GM21390 (cell line): ENCODE results near the gene HDHD3.
"Not testable (repeated sequence)": the region's sequence is repeated elsewhere in the genome, so short reads cannot be mapped to it uniquely, and the experiment has no call there.

Experiments
- ATAC-seq: cut with Tn5 transposase; IDR thresholded peaks from one replicate; pipeline ENCODE4 v1.9.1; 2021; ENCODE audit not compliant: unreplicated experiment

The HDHD3 gene, protein sequence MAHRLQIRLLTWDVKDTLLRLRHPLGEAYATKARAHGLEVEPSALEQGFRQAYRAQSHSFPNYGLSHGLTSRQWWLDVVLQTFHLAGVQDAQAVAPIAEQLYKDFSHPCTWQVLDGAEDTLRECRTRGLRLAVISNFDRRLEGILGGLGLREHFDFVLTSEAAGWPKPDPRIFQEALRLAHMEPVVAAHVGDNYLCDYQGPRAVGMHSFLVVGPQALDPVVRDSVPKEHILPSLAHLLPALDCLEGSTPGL

GRCh38 chr9:113376634-113377567, at the start of gene HDHD3:
HDHD3 (minus strand) TSS chr9:113376986; CDS start chr9:113374354, 2,632 bp downstream.
- peak; percentile 87 for ATAC-seq

DNA sequence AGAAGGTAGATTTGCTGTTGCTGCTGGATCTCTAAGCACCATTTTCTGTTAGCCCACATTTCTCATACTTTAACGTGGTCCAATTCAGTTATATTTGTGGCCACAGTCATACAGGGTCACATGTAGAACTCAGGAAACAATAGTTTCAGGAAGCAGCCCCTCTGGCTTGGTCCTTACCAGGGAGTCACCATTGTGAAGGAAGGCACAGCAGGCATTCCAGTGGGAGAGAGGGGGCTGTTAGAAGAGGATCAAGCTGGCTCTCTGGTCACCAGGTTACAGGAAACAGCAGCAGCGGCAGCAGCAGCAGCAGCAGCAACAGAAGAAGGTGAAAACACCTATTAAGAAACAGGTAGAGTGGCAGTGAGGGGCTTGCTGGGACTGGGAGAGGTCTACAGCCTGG, 48.3 kb upstream of the HDHD3 start:
- ATAC-seq = no peak

- no peak for ATAC-seq
Measured at GRCh38 chr9:113421726-113422125, 44.9 kb upstream of the HDHD3 start.

DNA sequence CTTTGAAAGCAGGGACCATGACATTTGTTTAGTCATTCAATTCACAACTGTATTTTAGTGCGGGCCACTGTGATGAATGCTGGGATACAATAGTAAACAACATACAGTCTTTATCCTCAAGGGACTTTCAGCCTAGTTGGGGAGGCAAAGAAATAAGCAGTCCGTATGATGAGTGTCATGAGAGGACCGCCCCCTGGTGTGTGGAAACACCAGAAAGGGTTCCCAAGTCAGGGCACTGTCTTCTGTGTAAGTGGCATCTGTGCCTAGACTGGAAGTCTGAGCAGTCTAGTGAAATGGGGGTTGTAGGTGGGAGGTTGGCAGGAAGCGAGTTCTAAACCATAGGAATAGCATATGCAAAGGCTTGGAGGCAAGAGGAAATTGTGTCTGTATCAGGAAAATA, 40.6 kb upstream of the HDHD3 start:
- ATAC-seq = no peak

GRCh38 chr9:113416149-113416721, 39.4 kb upstream of the HDHD3 start:
- ATAC-seq = peak; percentile 97

- peak; percentile 91 for ATAC-seq
Measured at GRCh38 chr9:113410207-113410864, 33.5 kb upstream of the HDHD3 start, which contains the start of the genes C9orf43 and POLE3. C9orf43 (plus strand) TSS chr9:113410747; CDS start chr9:113413494, 2,747 bp downstream. POLE3 (minus strand) TSS chr9:113410675; CDS start chr9:113410293, 382 bp downstream.

DNA sequence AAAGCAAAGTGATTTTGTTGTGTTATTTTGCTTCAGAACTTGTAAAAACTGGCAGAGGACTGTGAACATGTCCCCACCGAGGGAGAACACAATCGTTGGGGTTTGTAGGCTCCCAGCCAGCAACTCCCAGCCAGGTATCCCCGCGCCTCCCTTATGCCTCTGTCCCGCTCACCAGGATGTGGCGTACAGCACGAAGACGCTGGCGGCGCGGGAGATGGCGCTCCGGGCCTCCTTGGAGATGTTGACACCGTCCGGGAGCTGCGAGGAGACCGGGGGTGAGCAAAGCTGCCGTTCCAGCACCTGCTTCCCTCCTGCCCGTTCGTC, 33.1 kb upstream of the HDHD3 start:
- no peak for ATAC-seq

DNA sequence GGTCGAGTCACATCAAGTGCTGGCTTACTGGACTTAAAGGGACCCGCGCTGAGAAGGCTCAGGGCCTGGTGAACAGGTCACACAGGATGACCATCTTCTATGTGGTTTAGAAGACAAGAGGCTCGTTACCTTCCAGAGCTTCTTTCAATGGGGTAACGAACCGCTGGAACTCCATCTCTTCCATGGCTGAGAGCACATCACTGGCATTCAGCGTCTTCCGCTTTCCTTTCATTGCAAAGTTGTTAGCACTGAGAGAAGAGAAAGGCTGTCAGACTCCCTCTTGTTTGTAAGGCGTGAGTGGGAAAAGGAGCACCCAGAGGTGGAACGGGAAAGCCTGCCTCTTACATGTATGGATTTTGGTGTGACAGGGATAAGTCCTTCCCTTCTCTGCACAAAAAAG, 32.7 kb upstream of the HDHD3 start:
- ATAC-seq = no peak

DNA sequence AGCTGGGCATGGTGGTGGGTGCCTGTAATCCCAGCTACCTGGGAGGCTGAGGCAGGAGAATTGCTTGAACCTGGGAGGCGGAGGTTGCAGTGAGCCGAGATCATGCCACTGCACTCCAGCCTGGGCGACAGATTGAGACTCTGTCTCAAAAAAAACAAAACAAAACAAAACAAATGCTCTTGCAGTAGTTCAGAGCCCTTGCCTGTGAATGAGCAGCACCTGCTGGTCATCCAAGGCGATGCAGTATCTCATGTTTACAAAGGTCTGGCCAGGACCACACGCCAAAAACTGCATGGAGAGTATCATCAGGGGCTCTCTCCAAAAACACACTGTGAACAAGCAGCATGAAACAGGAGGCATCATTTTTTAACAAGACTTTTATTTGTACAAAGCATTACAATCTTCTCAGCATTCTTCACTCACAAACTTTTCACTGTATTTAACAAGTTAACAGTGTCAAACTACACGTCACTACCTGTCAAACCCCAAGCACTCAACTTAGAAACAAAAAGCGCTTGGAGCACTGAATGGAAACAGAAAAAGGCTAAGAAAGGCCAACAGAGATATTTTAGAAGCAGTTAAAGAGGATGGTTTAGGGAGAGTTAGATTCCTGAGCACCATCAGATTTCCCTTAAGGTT, 30.2 kb upstream of the HDHD3 start:
- ATAC-seq = not testable (repeated sequence)

GRCh38 chr9:113406353-113406752, 29.6 kb upstream of the HDHD3 start:
- not testable (repeated sequence) for ATAC-seq

DNA sequence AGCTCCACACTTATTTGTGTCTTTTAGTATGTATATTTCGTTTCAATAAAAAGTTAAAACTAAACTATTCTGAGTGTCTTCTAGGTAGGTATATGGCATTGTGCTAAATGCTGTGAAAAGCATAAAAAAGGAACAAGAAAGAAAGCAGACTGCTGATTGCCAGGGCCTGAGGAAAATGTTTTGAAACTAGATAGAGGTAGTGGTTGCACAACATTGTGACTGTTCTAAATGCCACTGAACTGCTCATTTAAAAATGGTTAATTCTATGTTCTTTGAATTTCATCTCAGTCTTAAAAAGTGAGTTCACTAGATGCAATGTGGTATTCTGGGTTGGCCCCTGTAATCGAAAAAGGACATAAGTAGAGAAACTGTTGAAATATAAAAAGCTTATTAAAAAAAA, 26.9 kb upstream of the HDHD3 start:
- no peak for ATAC-seq

- peak; percentile 99 for ATAC-seq
Measured at GRCh38 chr9:113401027-113401792, 24.4 kb upstream of the HDHD3 start, which contains the start of gene ALAD. ALAD (minus strand) TSS chr9:113401284; CDS start chr9:113393559, 7,725 bp downstream.

DNA sequence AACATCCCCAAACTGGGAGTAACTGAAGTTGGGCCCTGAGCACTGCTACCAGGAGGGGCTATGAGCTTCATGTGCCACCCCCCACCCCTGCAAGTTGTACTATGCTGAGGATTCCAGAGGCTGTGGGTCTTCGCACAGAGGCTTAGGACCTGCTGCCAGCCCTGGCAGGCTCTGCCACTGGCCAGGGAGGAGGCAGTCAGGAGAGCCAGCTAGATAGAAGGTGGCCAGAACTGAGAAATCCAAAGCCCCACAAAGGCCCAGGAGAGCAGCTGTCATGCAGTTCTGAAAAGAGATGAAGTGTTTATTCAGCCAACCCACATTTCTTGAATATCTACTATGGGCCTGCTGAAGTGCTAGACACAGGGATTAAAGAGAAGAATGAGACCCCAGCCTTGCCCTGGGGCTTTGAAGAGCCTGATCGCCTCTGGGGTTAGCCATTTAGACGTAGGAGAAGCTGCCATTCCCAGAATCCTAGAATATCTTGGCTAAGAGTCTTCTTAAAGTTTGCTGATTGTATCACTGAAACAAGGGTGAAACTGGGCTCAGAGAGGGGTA, 22.9 kb upstream of the HDHD3 start:
- no peak for ATAC-seq

DNA sequence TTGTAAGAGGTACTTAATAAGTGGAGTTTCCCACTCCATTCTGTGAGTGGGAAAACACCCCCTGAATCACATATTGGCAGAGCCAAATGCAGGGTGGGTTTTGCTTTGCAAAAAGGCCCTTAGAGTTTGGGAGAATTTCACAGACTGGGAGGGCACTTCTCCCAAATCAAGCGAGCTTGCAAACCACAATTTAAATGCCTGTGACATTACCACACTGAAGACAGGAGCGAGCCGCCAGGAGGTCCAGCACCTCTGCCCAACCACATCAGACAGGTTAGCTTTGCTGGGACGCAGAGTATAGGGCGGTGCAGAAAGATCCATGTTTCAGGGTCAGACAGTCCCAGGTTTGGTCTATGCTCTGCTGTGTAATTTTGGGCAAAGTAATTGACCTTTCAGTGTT, 22.0 kb upstream of the HDHD3 start:
- no peak for ATAC-seq

DNA sequence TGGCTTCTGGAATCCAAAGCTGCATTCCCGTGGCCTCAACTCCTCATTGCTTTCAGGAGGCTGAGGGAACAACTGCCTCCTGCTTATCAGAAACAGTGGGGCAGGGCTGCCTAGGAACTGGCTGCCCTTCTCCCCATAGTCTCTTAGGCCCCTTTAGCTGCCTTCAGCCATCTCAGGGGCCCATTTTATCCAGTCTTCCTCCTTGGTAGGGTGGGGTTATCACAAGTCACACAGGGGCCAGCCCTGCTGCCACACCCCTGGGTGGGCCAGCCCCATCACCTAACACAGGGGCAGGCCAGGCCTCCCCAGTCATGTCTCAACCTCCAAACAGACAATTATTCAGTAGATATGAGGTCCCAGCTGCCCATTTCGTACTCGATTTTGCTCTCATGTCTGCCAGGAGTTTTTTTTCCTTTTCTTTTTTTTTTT, 20.4 kb upstream of the HDHD3 start:
- ATAC-seq = no peak

DNA sequence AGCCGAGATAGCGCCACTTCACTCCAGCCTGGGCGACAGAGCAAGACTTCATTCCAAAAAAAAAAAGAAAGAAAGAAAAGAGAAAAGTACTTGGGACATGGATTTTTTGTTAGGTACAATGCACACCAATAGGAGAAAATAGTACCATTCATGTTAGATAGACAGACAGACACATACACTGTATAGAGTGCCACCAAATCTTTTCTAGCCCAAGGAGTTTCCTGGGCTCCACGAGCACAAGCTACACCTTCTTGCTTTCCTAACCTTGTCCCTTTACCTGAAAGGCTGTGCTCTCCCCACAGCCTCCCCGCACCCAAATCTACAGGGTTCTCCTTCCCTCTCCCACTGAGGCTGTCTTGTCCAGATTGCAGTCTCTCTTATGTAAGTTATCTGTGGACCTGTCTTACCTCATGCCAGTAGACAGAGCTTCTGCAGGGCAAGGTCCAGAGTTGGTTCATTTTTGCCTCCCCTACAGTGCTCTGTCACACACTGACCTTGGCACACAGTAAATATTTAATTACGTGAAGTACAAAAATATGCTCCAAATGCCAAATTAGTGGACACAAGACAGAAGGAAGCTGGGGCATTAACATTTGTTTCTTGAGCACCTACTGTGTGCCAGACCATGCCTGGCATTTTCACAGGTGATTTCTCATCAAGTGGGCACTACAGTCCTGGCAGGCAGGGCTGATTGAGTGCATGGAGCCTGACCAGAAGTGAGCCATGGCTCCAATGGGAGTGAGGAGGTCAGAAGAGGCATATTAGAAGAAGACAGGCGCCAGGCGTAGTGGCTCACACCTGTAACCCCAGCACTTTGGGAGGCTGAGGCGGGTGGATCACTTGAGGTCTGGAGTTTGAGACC, 18.4 kb upstream of the HDHD3 start:
- no peak for ATAC-seq

DNA sequence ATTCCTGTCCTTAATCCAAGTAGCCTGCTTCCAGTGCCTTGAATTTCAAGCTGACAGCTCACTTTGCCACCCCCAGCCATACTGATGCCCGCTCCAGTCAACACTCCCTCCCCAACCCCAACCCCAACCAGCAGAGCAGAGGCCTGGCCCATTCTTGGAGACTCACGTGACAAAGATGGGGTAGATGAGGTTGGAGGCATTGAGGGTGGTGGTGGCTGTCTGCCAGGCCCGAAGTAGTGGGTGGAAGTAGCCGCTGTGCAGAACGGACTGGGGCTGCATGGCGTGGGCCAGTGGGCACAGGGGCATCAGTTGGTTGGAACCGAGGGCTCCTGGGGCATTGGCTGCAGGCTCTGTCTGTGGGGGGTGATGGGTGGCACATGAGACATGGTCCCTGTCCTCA, 16.5 kb upstream of the HDHD3 start:
- no peak for ATAC-seq

DNA sequence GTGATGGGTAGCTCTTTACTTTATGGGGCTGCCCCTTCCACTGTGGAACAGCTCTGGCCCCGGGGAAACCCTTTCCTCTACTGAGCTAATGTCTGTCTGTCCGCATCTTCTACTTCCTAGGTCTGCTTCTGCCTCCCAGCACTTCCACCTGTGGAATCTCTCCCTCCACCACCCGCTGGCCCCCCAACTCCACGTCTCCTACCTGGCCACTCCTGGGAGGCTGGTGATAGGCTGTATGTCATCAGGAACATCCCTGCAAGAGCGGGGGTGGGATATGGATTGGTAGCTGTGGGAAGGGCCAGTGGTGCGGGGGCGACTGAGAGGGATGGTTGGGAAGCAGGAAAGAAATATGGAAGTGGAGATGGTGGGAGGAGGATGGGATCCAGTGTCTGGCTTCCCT, 15.1 kb upstream of the HDHD3 start:
- ATAC-seq = no peak
